ENCODE results near the gene C1orf174.
A peak's percentile ranks its signal among the peaks of the same experiment; 100 is the strongest.

C1orf174 gene

DNA sequence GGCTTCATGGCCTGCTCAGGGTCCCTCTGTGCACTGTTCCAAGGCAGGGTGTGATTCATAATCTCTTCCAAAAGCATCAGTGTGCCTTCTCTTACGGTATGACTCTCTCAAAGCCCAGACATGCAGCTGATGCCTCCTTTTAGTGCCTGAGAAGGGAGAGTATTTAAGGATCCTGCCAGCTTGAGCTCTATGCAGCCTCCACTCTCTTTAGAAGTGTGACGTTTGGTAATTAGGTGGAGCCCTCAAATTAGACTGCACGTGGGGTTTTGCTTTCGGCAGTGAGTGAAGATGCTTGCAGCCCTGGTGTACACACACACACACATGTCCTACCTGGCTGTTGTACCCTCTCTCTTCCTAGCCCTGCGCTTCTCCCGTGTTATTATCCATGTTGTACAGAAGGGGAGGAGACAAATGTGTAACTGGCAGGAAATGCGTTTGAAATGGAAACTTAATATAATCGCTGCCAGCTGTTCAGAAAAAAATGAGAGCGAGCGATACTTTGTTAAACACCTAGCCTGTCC is 2.6 kb upstream of the C1orf174 start:
- H3K4me1 Mint-ChIP-seq (ENCODE audit: low read depth in 2 of 2) = peaks cover 23 to 32% of the 10 kb centered on the region in 2 donors

GRCh38 chr1:3902111-3902511 is 2.0 kb upstream of the C1orf174 start:
- Mint-ChIP-seq H3K36me3 (ENCODE audit: insufficient read depth) (peaks cover 9% of the 10 kb centered on the region), H3K9me3 (peaks cover 0 to 2% of the 10 kb centered on the region in 2 donors), H3K27ac (no peak overlapping the region), H3K27me3 (no peaks in the 10 kb centered on the region), H3K4me3 (peak overlapping the region; percentile 84 to 97), H3K4me1 (ENCODE audit: low read depth in 2 of 2) (peaks cover 23 to 32% of the 10 kb centered on the region in 2 donors)
- DNase-seq (no peak), ATAC-seq (replicated peaks) (no peak)

More for the DNA sequence above, 2.6 kb upstream of the C1orf174 start:
- peaks cover 9% of the 10 kb centered on the region for H3K36me3 Mint-ChIP-seq (ENCODE audit: insufficient read depth)
- H3K27me3 Mint-ChIP-seq = no peaks in the 10 kb centered on the region
- no peak for DNase-seq
- peaks cover 0 to 2% of the 10 kb centered on the region in 2 donors for H3K9me3 Mint-ChIP-seq
- H3K27ac Mint-ChIP-seq = peak overlapping the region; percentile 46 to 92
- ATAC-seq (replicated peaks) = no peak
- H3K4me3 Mint-ChIP-seq = peak overlapping the region; percentile 84 to 97

- Mint-ChIP-seq H3K4me1 (ENCODE audit: low read depth in 2 of 2) (peaks cover 27 to 36% of the 10 kb centered on the region in 2 donors), H3K36me3 (ENCODE audit: insufficient read depth) (peaks cover 14% of the 10 kb centered on the region), H3K9me3 (peaks cover 0 to 2% of the 10 kb centered on the region in 2 donors), H3K27me3 (no peaks in the 10 kb centered on the region), H3K27ac (peak overlapping the region; percentile 93 to 95), H3K4me3 (peak overlapping the region; percentile 84 to 97)
- ATAC-seq (replicated peaks) (peak; percentile 35), DNase-seq (peak; percentile 75 to 83 (median 82))
Measured at GRCh38 chr1:3900969-3901529, 977 bp upstream of the C1orf174 start.

- Mint-ChIP-seq H3K36me3 (ENCODE audit: insufficient read depth) (peaks cover 18% of the 10 kb centered on the region), H3K4me1 (ENCODE audit: low read depth in 2 of 2) (peaks cover 27 to 40% of the 10 kb centered on the region in 2 donors), H3K27me3 (no peaks in the 10 kb centered on the region), H3K9me3 (peaks cover 0 to 2% of the 10 kb centered on the region in 2 donors), H3K27ac (peak overlapping the region; percentile 93 to 95), H3K4me3 (peak overlapping the region; percentile 84 to 97)
- ATAC-seq (replicated peaks) = no peak
- DNase-seq = peak in 1 of 3 experiments; percentile 25
Measured at GRCh38 chr1:3899754-3900149, 320 bp downstream of the C1orf174 start.

DNA sequence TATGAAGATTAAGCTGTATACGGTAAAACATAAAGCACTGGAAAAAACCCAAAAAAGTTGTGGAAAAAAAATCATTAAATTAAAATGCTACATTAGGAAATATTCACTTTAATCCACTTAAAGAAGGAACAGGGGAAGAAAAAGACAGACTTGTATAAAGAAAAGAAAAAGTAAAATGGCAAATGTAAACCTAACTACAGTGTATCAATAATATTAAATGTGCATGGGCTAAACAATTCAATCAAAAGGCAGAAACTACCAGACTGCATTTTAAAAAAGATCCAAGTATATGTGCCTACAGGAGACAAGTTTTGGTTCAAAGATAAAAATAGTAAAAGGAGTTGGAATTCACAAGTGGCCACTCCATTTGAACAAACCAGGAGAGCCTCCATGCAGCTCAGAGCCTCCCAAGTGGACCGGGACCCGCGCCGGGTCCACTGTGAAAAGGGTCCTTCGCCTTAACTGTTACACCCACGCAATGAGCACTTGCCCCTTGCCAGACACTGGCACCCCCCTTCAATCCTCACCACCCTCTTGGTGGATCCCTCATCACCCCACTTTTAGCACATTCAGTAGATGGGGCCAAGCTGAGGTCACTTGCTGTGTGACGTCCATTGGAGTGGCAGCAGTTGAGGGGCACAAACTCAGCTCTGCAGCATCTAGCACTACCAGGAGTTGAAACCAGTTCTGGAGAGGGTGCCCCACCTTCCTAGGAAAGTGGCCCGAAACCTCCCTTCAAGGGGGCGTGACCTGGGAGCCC is 898 bp downstream of the C1orf174 start:
- H3K36me3 Mint-ChIP-seq (ENCODE audit: insufficient read depth) = peaks cover 18% of the 10 kb centered on the region
- H3K4me1 Mint-ChIP-seq (ENCODE audit: low read depth in 2 of 2) = peaks cover 27 to 40% of the 10 kb centered on the region in 2 donors
- H3K27me3 Mint-ChIP-seq = no peaks in the 10 kb centered on the region
- peaks cover 0 to 2% of the 10 kb centered on the region in 2 donors for H3K9me3 Mint-ChIP-seq
- peak overlapping the region; percentile 93 to 95 for H3K27ac Mint-ChIP-seq
- ATAC-seq (replicated peaks) (no peak), DNase-seq (no peak)
- H3K4me3 Mint-ChIP-seq = peak overlapping the region; percentile 84 to 97

- DNase-seq (no peak), ATAC-seq (replicated peaks) (no peak)
- Mint-ChIP-seq H3K27me3 (no peaks in the 10 kb centered on the region), H3K4me3 (peak overlapping the region in 1 of 2 donors; percentile 84), H3K9me3 (peaks cover 0 to 2% of the 10 kb centered on the region in 2 donors), H3K4me1 (ENCODE audit: low read depth in 2 of 2) (peaks cover 23 to 35% of the 10 kb centered on the region in 2 donors), H3K36me3 (ENCODE audit: insufficient read depth) (peaks cover 18% of the 10 kb centered on the region), H3K27ac (peak overlapping the region; percentile 93 to 95)
Measured at GRCh38 chr1:3898475-3898735, 1.7 kb downstream of the C1orf174 start.

GRCh38 chr1:3896396-3897000 is 3.6 kb downstream of the C1orf174 start:
- H3K27me3 Mint-ChIP-seq = no peaks in the 10 kb centered on the region
- no peak overlapping the region for H3K4me3 Mint-ChIP-seq
- peaks cover 0 to 2% of the 10 kb centered on the region in 2 donors for H3K9me3 Mint-ChIP-seq
- peaks cover 18% of the 10 kb centered on the region for H3K36me3 Mint-ChIP-seq (ENCODE audit: insufficient read depth)
- no peak overlapping the region for H3K27ac Mint-ChIP-seq
- peaks cover 20 to 28% of the 10 kb centered on the region in 2 donors for H3K4me1 Mint-ChIP-seq (ENCODE audit: low read depth in 2 of 2)
- DNase-seq (no peak), ATAC-seq (replicated peaks) (no peak)

GRCh38 chr1:3895951-3896325 is 4.1 kb downstream of the C1orf174 start:
- Mint-ChIP-seq H3K9me3 (peaks cover 0 to 2% of the 10 kb centered on the region in 2 donors), H3K4me1 (ENCODE audit: low read depth in 2 of 2) (peaks cover 20 to 31% of the 10 kb centered on the region in 2 donors), H3K27me3 (no peaks in the 10 kb centered on the region), H3K27ac (no peak overlapping the region), H3K4me3 (no peak overlapping the region), H3K36me3 (ENCODE audit: insufficient read depth) (peaks cover 19% of the 10 kb centered on the region)
- ATAC-seq (replicated peaks) (no peak), DNase-seq (no peak)

DNA sequence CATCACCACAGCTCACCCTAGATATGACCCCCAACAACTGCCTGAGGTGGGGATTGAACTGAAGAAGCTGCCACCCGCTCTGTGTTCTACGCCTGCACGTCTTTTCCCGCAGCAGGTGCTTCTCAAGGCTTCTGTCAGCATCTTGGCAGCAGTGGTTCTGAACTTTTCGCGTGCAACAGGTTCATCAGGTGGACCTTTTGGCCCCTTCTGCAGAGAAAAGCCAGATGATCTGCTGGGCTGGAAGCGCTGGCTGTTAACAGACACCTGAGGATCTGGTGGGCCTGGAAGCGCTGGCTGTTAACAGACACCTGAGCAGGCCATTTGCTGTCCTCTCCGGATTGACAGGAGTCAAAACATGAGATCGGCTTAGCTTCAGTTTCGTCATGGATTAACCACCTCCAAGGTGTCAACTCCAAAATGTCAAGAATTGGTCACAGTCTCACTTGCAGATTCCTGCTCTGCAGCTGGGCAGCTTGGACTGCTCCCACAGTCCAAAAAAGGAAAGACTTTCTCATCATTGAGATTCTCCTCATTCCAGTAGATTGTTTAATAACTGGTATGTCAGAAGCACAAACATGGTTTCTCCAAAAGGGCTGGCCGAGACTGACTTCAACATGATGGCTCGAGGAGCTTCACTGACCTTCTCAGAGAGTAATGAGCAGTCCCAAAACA is 4.7 kb downstream of the C1orf174 start:
- H3K36me3 Mint-ChIP-seq (ENCODE audit: insufficient read depth) = peaks cover 22% of the 10 kb centered on the region
- no peak overlapping the region for H3K4me3 Mint-ChIP-seq
- ATAC-seq (replicated peaks) (no peak), DNase-seq (no peak)
- peak overlapping the region in 1 of 2 donors; percentile 20 for H3K27ac Mint-ChIP-seq
- peaks cover 21 to 36% of the 10 kb centered on the region in 2 donors for H3K4me1 Mint-ChIP-seq (ENCODE audit: low read depth in 2 of 2)
- H3K9me3 Mint-ChIP-seq = peaks cover 0 to 2% of the 10 kb centered on the region in 2 donors
- H3K27me3 Mint-ChIP-seq = no peaks in the 10 kb centered on the region

- Mint-ChIP-seq H3K4me3 (no peak overlapping the region), H3K9me3 (peaks cover 0 to 2% of the 10 kb centered on the region in 2 donors), H3K4me1 (ENCODE audit: low read depth in 2 of 2) (peaks cover 24 to 39% of the 10 kb centered on the region in 2 donors), H3K27me3 (no peaks in the 10 kb centered on the region), H3K27ac (peak overlapping the region in 1 of 2 donors; percentile 26), H3K36me3 (ENCODE audit: insufficient read depth) (peaks cover 26% of the 10 kb centered on the region)
- DNase-seq (no peak), ATAC-seq (replicated peaks) (no peak)
Measured at GRCh38 chr1:3894626-3895278, 5.3 kb downstream of the C1orf174 start.

GRCh38 chr1:3893190-3893589 is 6.9 kb downstream of the C1orf174 start:
- Mint-ChIP-seq H3K36me3 (ENCODE audit: insufficient read depth) (peaks cover 36% of the 10 kb centered on the region), H3K27ac (peak overlapping the region; percentile 70 to 77), H3K4me3 (no peak overlapping the region), H3K4me1 (ENCODE audit: low read depth in 2 of 2) (peaks cover 18 to 32% of the 10 kb centered on the region in 2 donors), H3K27me3 (no peaks in the 10 kb centered on the region), H3K9me3 (no peaks in the 10 kb centered on the region)
- ATAC-seq (replicated peaks) (no peak), DNase-seq (no peak)

GRCh38 chr1:3892748-3893147 is 7.3 kb downstream of the C1orf174 start:
- Mint-ChIP-seq H3K27me3 (no peaks in the 10 kb centered on the region), H3K9me3 (no peaks in the 10 kb centered on the region), H3K4me1 (ENCODE audit: low read depth in 2 of 2) (peaks cover 18 to 30% of the 10 kb centered on the region in 2 donors), H3K36me3 (ENCODE audit: insufficient read depth) (peaks cover 41% of the 10 kb centered on the region), H3K27ac (peak overlapping the region; percentile 70 to 77), H3K4me3 (no peak overlapping the region)
- DNase-seq = no peak
- no peak for ATAC-seq (replicated peaks)

All from effector memory CD8-positive, alpha-beta T cell (primary cell).